Brain microvascular endothelial cell (primary cell): ENCODE data around the gene VOPP1.

Experiments
- DNase-seq: peaks from one replicate; pipeline ENCODE4 v3.0.0-alpha.2; 2020
- H3K27ac ChIP-seq: fragments of 250-450 bp; sonication (Bioruptor Pico); 2 replicates; pipeline ENCODE4 v1.5.1; 2020; ENCODE audit warnings: mild to moderate bottlenecking, moderate library complexity
- H3K27me3 ChIP-seq: fragments of 250-450 bp; sonication (Bioruptor Pico); replicated peaks from 2 replicates; pipeline ENCODE4 v1.5.1; 2020; ENCODE audit warnings: mild to moderate bottlenecking
- H3K36me3 ChIP-seq: fragments of 250-450 bp; sonication (Bioruptor Pico); replicated peaks from 2 replicates; pipeline ENCODE4 v1.5.1; 2020; ENCODE audit warnings: mild to moderate bottlenecking
- H3K4me3 ChIP-seq: 2 replicates; pipeline ENCODE4 v1.5.1; 2011; ENCODE audit warnings: low read depth, mild to moderate bottlenecking, control low read depth, low read length, moderate library complexity
- in situ Hi-C: cut with HindIII; loops from 2 replicates; pipeline ENCODE4 v1.10.0; 2017; ENCODE audit warnings: low sequenced_read_pairs, low pct_ligation_motif_present
- TF ChIP-seq, protein P1 (sequence below): IDR thresholded peaks from 2 replicates; pipeline ENCODE4 v1.5.1; 2011; ENCODE audit warnings: low read depth, mild to moderate bottlenecking, moderate library complexity, low read length, control low read depth, inconsistent platforms; ENCODE audit errors: missing control alignments

The VOPP1 gene

DNA sequence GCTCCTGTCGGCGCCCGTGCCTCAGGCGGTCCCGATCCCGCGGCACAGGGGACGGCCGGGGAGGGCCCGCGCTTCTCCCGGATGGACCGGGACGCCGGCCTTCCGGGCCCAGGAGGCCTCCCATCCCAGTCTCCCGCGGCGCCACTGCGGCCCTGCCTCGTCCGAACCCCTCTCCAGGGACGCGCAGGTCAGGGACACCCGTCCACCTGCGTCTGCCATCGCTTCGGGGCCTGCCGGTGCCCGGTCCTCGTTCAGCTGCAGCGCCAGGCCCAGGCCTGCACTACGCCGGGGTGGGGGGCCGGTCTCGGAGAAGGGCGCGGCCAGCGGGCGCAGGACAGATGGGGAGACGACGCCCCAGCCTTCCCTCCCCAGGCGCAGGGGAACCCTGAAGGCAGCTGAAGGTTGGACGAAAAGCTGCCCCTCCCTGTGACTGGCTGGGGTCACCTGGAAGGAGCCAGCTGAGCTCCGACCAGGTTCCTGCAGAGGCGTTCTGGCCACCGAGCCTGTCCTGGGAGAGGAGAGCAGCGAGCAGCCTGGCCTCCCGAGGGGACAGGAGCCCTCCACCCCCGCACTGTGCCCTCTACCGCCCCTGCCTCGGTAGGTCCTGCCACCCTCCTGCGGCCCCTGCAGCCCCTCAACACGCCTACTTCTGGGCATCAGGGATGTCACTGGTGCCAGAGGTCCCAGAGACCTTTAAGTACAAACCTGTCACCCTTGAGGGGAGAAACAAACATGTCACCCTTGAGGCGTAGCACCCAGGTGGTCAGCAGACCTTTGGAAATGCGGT, 122.9 kb downstream of the VOPP1 start:
- TF ChIP-seq, protein P1, sequence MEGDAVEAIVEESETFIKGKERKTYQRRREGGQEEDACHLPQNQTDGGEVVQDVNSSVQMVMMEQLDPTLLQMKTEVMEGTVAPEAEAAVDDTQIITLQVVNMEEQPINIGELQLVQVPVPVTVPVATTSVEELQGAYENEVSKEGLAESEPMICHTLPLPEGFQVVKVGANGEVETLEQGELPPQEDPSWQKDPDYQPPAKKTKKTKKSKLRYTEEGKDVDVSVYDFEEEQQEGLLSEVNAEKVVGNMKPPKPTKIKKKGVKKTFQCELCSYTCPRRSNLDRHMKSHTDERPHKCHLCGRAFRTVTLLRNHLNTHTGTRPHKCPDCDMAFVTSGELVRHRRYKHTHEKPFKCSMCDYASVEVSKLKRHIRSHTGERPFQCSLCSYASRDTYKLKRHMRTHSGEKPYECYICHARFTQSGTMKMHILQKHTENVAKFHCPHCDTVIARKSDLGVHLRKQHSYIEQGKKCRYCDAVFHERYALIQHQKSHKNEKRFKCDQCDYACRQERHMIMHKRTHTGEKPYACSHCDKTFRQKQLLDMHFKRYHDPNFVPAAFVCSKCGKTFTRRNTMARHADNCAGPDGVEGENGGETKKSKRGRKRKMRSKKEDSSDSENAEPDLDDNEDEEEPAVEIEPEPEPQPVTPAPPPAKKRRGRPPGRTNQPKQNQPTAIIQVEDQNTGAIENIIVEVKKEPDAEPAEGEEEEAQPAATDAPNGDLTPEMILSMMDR = no peak
- Histone ChIP-seq H3K27ac (no peak overlapping the region), H3K36me3 (no peaks in the 10 kb centered on the region), H3K4me3 (no peak overlapping the region), H3K27me3 (no peaks in the 10 kb centered on the region)
- no peak for DNase-seq
- in situ Hi-C loops = no loop called here

DNA sequence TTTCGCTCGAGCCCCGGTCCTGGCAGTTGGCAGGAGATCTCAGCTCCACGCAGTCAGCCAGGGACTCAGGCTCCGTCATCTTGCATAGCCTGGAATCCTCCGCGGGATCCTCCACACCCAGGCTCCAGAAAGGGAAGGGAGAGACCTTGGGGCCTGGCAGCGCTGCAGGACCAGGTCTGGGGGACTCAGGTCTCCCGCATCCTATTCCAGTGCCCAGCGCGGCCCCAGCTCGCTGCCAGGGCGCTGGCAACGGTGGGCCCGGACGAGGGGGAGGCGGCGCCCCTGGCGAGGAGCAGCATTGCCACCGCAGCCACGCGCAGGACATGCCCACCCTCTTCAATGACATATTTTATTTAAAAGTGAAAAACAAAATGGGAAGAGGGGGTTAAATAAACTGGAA, 123.8 kb downstream of the VOPP1 start:
- H3K27ac ChIP-seq = no peak overlapping the region
- H3K27me3 ChIP-seq = no peaks in the 10 kb centered on the region
- no peak overlapping the region for H3K4me3 ChIP-seq
- H3K36me3 ChIP-seq = no peaks in the 10 kb centered on the region
- in situ Hi-C loops = no loop called here
- TF ChIP-seq, protein P1 = no peak
- DNase-seq = no peak

DNA sequence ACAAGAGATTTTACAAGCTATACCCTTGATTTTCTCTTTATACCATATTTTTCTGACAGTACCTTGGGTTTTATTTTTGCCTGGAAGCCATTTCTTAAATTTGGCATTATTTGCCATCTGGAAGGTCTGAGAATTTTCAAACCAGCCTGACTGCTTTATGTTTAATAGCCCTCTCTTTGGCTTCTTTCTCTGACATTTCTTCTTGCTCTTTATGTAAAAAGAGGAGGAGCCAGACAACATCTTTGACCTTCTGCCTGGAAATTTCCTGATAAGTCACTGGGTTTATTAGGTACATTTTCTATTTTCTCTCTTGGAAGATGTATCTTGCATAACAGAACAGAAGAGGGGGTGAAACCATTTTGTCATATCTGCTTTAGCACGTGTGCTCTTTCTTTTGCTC, 127.5 kb downstream of the VOPP1 start:
- in situ Hi-C loops = no loop called here
- H3K27ac ChIP-seq = no peak overlapping the region
- no peaks in the 10 kb centered on the region for H3K36me3 ChIP-seq
- TF ChIP-seq, protein P1 = no peak
- no peak for DNase-seq
- H3K27me3 ChIP-seq = no peaks in the 10 kb centered on the region
- no peak overlapping the region for H3K4me3 ChIP-seq

DNA sequence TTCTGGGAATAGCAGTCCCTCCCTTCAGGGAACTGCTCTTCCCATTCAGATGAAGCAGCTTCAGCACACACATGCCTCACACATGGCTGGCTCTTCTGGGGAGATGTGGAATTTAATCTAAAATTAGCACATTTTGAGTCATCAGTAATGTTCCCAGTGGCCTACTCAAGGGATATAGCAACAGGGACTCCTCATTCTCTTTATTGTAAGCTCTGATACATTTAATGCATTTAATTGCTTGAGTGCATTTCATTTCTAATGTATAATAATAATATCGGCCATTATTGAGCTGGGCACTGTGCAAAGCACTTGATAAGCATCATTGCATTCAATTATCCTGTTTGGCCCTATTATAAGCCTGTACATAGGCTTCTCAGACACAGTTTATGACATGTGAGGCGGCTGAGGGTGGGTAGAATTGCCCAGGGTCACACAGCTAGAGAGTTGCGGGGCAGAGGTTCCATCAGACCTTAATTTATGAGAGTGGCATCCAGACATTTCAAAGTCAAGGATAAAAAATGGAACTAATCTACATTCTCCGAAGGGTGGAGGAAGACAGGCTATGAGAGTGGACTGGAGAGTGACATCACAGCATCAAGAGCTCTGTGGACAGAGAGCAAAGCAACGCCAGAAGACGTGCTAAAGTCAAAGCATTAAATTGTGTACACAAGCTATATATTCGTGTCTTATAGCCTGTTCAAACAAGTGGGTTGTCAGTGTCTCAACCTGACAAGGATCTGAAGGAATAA, 130.4 kb downstream of the VOPP1 start:
- no peak overlapping the region for H3K4me3 ChIP-seq
- in situ Hi-C loops = no loop called here
- TF ChIP-seq, protein P1 = no peak

DNA sequence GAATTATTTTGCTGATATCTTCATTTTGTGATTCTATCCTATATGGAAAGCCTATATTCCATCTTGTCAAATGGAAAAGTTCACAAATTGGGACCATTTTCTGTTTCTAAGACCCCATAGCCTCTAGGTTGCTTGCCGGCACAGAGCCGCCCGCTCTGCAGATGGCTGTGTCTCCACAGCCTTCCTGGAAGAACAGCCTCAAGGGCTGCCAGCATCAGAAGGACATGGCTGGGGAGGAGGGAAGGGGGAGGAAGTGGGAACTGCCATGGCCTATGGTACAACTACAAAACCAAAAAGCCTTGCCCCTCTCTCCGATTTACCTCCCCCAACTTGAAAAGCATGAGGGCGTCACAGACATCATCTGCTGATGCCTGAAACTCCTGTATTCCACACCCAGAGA, 131.3 kb downstream of the VOPP1 start:
- Histone ChIP-seq H3K27me3 (no peaks in the 10 kb centered on the region), H3K27ac (no peak overlapping the region), H3K4me3 (no peak overlapping the region), H3K36me3 (no peaks in the 10 kb centered on the region)
- DNase-seq = no peak
- in situ Hi-C loops = no loop called here
- TF ChIP-seq, protein P1 = no peak

More for the DNA sequence above, 130.4 kb downstream of the VOPP1 start:
- DNase-seq = peak; percentile 57
- no peaks in the 10 kb centered on the region for H3K27me3 ChIP-seq
- no peak overlapping the region for H3K27ac ChIP-seq
- H3K36me3 ChIP-seq = no peaks in the 10 kb centered on the region
